DOHH2 (cell line): ENCODE data around the gene PRG3.
"Not testable (repeated sequence)": the region's sequence is repeated elsewhere in the genome, so short reads cannot be mapped to it uniquely, and the experiment has no call there.

Source experiments
- EZH2phosphoT487 ChIP-seq: fragments of 200-600 bp; sonication (generic); IDR thresholded peaks from 2 replicates; pipeline ENCODE4 v1.6.1; 2017; ENCODE audit warnings: borderline replicate concordance, mild to moderate bottlenecking, antibody characterized with exemption, low read length, moderate library complexity, mixed read lengths
- TF ChIP-seq, protein P1 (sequence below): fragments of 200-600 bp; sonication (generic); IDR thresholded peaks from one replicate; pipeline ENCODE4 v1.5.1; 2014; ENCODE audit warnings: antibody characterized with exemption, mild to moderate bottlenecking, low read depth, low read length; ENCODE audit not compliant: poor library complexity, severe bottlenecking

- TF ChIP-seq, protein P1, sequence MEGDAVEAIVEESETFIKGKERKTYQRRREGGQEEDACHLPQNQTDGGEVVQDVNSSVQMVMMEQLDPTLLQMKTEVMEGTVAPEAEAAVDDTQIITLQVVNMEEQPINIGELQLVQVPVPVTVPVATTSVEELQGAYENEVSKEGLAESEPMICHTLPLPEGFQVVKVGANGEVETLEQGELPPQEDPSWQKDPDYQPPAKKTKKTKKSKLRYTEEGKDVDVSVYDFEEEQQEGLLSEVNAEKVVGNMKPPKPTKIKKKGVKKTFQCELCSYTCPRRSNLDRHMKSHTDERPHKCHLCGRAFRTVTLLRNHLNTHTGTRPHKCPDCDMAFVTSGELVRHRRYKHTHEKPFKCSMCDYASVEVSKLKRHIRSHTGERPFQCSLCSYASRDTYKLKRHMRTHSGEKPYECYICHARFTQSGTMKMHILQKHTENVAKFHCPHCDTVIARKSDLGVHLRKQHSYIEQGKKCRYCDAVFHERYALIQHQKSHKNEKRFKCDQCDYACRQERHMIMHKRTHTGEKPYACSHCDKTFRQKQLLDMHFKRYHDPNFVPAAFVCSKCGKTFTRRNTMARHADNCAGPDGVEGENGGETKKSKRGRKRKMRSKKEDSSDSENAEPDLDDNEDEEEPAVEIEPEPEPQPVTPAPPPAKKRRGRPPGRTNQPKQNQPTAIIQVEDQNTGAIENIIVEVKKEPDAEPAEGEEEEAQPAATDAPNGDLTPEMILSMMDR, result not testable (repeated sequence)
- not testable (repeated sequence) for TF ChIP-seq EZH2phosphoT487
Measured at GRCh38 chr11:57403003-57403801, 22.3 kb upstream of the PRG3 start.
